C4-2B (cell line): ENCODE measurements around the gene IL17F.

Experiments used
- H3K27ac ChIP-seq: fragments of 450-650 bp; 2 replicates; pipeline ENCODE4 v1.5.1; 2017
- CTCF ChIP-seq: fragments of 450-650 bp; conservative IDR thresholded peaks from 2 replicates; pipeline ENCODE4 v1.5.1; 2017; ENCODE audit warnings: mild to moderate bottlenecking
- ZFX ChIP-seq: fragments of 450-650 bp; IDR thresholded peaks from 2 replicates; pipeline ENCODE4 v1.6.1; 2017

The IL17F gene

GRCh38 chr6:52284131-52284459, 39.8 kb upstream of the IL17F start:
- peak overlapping the region; percentile 85 for H3K27ac ChIP-seq
- TF ChIP-seq ZFX = no peak; the same call in 1 of the 2 replicates
- no peak for TF ChIP-seq CTCF

GRCh38 chr6:52283111-52283510, 38.8 kb upstream of the IL17F start:
- no peak for TF ChIP-seq CTCF
- no peak for TF ChIP-seq ZFX
- no peak overlapping the region for H3K27ac ChIP-seq

GRCh38 chr6:52276130-52276529, 31.8 kb upstream of the IL17F start:
- H3K27ac ChIP-seq = no peak overlapping the region
- TF ChIP-seq CTCF = no peak
- TF ChIP-seq ZFX = no peak

GRCh38 chr6:52271852-52272460, 27.7 kb upstream of the IL17F start:
- TF ChIP-seq CTCF = no peak
- TF ChIP-seq ZFX = no peak
- H3K27ac ChIP-seq = no peak overlapping the region

- H3K27ac ChIP-seq = no peak overlapping the region
- TF ChIP-seq CTCF = peak; percentile 96
- no peak for TF ChIP-seq ZFX
These were observed 19.6 kb upstream of the IL17F start for GRCh38 chr6:52263709-52264540.

- TF ChIP-seq CTCF (no peak), ZFX (no peak)
- no peak overlapping the region for H3K27ac ChIP-seq
These were observed 18.5 kb upstream of the IL17F start for GRCh38 chr6:52262620-52263344.

GRCh38 chr6:52261229-52261628, 16.9 kb upstream of the IL17F start:
- no peak overlapping the region for H3K27ac ChIP-seq
- no peak for TF ChIP-seq ZFX
- no peak for TF ChIP-seq CTCF
